ENCODE measurements around the gene COQ2.

Gene COQ2

DNA sequence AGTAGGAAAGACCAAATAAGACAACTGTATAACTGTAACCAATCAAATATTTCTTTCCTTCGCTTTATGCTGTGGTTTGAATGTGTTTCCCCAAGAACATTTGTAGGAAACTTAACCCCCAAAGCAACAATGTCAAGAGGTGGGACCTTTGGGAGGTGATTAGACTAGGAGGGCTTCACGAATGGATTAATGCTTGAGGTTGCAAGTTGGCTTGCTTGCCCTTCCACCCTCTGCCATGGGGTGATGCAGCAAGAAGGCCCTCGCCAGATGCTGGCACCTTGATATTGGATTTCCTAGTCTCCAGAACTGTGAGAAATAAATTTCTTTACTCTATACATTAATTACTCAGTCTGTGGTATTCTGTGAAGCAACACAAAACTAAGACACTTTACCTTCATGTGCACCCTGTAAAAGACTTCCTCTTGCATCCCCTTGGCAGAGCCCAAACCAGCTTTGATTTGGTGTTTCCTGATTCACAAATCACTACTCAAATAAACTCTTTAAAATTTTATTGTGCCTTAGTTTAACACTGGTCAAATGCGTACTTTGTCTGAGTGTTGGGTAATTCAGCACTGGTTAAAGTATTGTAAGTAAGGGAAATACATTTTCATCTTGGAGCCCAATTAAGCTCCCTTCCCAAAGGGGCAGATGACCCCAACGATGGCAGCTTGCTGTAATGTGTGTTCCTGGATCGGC lies 59.9 kb downstream of the COQ2 start:
- DNase-seq (ENCODE audit: low read depth, low spot score), result no peak
- H3K4me3 ChIP-seq (ENCODE audit: low read length), result no peak overlapping the region

DNA sequence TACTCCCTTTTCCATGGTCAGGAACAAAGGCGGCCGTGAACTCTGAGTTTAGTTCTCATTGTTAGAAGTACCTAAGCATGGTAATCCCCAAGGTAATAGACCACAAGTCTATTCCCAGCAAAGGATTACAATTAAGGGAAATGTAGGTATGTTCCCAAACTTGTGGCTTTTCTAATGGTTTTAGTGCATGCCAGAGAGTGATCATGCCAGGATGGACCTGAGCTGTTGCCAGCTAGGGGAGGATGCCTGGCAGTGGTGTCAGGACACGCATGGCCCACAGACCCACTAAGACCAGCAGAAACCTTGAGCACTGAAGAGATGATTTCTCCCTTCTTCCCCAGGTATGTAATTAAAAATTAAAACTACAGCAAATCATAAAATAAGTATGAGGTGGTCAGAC lies 60.8 kb downstream of the COQ2 start:
- DNase-seq (ENCODE audit: low read depth, low spot score), result no peak
- no peak overlapping the region for H3K4me3 ChIP-seq (ENCODE audit: low read length)

DNA sequence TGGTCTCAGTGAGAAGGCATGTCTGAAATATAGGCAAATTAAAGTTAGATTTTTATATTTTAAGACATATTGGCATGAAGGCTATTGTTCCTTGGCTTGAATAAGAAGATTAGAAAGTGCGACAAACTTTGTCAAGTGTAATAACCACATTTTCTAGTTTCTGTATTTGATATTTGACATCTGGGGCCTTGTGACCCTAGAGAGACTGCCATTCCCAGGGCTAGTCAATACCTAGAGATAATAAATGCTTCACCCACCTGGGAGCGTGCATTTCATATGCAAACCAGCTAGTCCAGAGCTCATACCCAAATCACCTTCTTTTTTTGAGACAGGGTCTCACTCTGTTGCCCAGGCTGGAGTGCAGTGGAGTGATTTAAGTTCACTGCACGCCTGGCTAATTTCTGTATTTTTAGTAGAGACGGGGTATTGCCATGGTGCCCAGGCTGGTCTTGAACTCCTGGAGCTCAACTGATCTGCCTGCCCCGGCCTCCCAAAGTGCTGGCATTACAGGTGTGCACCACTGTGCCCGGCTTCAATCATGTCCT lies 62.6 kb downstream of the COQ2 start:
- no peak for DNase-seq (ENCODE audit: low read depth, low spot score)

DNA sequence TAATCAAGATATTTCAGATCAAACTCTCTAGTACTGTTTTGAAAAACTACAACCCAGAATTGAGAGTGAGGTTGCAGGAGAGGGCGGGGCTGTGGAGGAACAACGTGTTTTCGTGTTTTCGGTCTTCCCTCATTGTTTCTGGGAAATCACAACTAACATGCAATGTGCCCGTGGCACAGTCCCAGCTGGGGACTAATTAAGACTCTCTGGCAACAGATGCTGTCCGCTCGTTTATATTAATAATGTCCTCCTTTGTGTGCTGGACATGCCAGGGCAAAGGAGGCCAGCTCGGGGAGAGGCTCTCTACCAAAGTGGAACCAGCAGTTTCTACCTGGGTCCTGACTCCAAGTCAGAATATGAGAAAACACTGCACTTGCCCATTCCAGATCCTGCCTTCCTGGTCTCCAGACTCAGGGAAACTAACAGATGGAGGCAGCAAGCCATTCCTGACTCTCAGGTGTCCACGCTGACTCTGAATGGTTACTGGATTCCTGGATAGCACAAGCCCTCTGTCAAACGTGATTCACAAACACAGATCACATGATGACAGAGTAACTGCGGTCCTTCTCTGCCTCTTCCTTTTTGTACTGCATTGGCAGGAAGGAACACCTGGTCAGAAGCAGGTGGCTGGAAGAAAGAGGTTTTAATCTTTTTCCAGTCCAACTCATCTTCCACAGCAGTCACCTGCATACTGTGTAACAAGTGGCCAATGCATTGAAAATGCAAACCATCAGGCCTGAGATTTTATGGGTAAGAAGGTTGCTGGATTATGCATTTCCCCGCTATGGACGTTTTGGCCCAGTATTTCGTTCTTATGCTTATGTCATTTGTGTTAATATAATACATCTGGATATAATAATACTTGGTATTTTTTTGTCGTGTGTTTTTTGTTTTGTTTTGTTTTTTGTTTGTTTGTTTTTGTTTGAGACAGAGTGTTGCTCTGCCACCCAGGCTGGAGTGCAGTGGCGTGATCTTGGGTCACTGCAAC lies 65.0 kb downstream of the COQ2 start:
- DNase-seq (ENCODE audit: low read depth, low spot score), result peak; percentile 42

More for the DNA sequence above, 62.6 kb downstream of the COQ2 start:
- no peak overlapping the region for H3K4me3 ChIP-seq (ENCODE audit: low read length)

DNA sequence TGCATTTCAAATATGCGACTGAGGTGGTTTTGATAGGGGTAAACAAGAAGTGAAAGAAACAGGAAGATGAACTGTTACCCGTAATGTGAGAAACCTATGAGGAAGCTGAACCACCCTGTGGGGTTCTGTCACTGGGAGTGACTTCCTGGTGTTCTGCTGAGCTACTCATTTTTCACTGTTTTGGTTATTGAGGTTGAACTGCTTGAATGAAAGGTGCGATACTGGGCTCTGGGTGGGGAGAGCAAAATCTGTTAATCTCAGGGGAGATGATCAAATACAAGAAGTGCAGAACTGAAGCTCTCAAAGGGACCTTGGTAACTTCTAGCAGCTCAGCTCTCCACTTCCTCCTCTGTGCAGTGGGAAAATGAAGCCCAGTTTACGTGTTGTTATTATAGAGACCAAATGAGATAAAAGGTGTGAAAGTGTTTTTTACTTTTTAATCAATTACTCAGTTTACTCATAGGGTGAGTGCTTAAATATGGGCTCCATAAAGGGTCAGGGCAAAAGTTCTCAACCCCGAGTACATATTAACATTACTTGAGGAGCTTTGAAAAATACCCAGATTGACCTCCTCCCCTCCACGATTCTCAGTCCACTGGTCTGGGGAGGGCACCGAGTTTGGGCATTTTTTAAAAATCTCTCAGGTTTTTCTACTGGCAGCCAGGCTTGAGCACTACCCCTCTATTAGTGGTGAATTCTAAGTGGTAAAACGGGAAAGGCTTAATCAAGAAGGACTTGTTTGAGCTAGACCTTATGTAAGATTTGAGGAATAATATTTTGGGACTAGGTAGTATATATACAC lies 66.7 kb downstream of the COQ2 start:
- DNase-seq (ENCODE audit: low read depth, low spot score), result peak; percentile 87
- peak overlapping the region; percentile 6 for H3K4me3 ChIP-seq (ENCODE audit: low read length)

More for the DNA sequence above, 65.0 kb downstream of the COQ2 start:
- no peak overlapping the region for H3K4me3 ChIP-seq (ENCODE audit: low read length)

DNA sequence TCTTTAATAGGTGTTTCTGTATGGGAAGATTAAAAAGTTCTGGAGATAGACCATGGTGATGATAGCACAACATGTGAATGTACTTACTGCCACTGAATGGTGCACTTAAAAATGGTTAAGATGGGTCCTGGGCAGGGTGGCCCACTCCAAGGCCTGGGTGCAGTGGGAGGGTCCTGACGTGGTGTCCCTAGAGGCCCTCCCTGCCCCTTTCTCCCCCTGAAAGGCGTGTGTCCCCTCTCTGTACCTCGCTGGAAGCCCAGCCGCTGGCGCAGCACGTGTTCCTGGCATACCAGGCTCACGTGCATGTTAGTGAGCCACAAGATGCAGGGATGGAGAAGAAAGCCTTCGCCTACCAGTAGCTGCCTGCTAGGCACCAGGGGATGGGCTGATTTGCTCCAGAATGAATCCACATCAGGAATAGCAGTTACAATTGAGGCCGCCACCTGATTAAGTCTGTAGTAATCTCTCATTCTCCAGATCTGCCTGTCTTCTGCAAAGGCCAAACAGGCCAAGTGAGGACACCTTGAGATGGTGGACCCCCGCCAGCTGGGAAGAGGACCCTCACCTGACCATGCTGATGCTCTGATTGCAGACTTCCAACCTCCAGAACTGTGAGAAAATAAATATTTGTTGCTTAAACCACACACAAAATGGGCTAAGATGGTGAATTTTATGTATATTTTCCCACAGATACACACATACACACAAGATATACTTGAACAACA lies 67.5 kb downstream of the COQ2 start:
- peak overlapping the region; percentile 6; the same call in 1 of the 2 replicates for H3K4me3 ChIP-seq (ENCODE audit: low read length)
- no peak for DNase-seq (ENCODE audit: low read depth, low spot score)

DNA sequence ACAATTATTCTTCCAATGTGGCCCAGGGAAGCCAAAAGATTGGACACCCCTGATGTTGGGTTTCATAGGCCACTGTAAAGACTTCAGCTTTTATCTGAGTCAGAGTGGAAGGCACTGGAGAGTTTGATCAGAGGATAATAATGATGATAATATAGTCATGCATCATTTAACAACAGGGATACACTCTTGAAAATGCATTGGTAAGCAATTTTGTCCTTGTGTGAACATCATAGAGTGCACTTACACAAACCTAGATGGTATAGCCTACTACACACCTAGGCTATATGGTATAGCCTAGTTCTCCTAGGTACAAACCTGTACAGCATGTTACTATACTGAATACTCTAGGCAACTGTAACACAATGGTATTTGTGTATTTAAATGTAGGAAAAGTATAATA lies 70.5 kb downstream of the COQ2 start:
- no peak for DNase-seq (ENCODE audit: low read depth, low spot score)
- H3K4me3 ChIP-seq (ENCODE audit: low read length), result no peak overlapping the region

Measured in Jurkat, Clone E6-1 (cell line).